HEK293 (cell line): Measurements from ENCODE around the gene CEP104.

Experiments
- CTCF ChIA-PET: fragments of 350-600 bp; formaldehyde crosslinking; extraction: SDS; loops from one replicate; lab custom pipeline; 2021; ENCODE audit warnings: antibody characterized with exemption; lab: Yijun Ruan, JAX
- POLR2A ChIA-PET: fragments of 300-600 bp; formaldehyde crosslinking; extraction: SDS; loops from one replicate; lab custom pipeline; 2020; ENCODE audit warnings: antibody characterized with exemption, inconsistent platforms; lab: Yijun Ruan, JAX
- H3K27ac ChIP-seq: fragments of 200-500 bp; sonication (Bioruptor generic); 2 replicates; pipeline ENCODE4 v1.5.1; 2014; ENCODE audit warnings: low read depth, low read length, control low read depth, inconsistent platforms; ENCODE audit errors: extremely low read depth
- H3K36me3 ChIP-seq, 2 experiments: fragments of 200-500 bp in 1 of 2; sonication (Bioruptor generic) in 1 of 2; 1 replicate in 1 of 2; 2 replicates in 1 of 2; pipeline ENCODE4 v1.5.1; 2014 to 2017; ENCODE audit warnings: inconsistent platforms in 2 of 2, low read length in 2 of 2; ENCODE audit not compliant: control insufficient read depth in 2 of 2, insufficient read depth in 1 of 2
- H3K4me1 ChIP-seq: fragments of 200-500 bp; sonication (Bioruptor generic); 2 replicates; pipeline ENCODE4 v1.5.1; 2014; ENCODE audit warnings: mild to moderate bottlenecking, low read length, inconsistent platforms; ENCODE audit not compliant: control insufficient read depth, insufficient read depth
- H3K4me3 ChIP-seq: 2 replicates; pipeline ENCODE4 v1.5.1; 2011; ENCODE audit warnings: low read depth, mild to moderate bottlenecking, control low read depth, low read length, moderate library complexity
- H3K9me3 ChIP-seq: fragments of 200-500 bp; sonication (Bioruptor generic); 2 replicates; pipeline ENCODE4 v1.5.1; 2014; ENCODE audit warnings: low read depth, low read length, inconsistent platforms; ENCODE audit not compliant: control insufficient read depth, insufficient read depth
- GLIS1 ChIP-seq: fragments of 450-650 bp; formaldehyde crosslinking; IDR thresholded peaks from 2 replicates; pipeline ENCODE4 v1.5.1; 2016; ENCODE audit warnings: missing biosample characterization, missing genetic modification characterization
- GLIS2 ChIP-seq: fragments of 450-650 bp; formaldehyde crosslinking; IDR thresholded peaks from 2 replicates; pipeline ENCODE4 v1.5.1; 2016; ENCODE audit warnings: missing biosample characterization, missing genetic modification characterization
- HOXD13 ChIP-seq: sonication (generic); formaldehyde crosslinking; IDR thresholded peaks from 2 replicates; pipeline ENCODE4 v1.8.0; 2022; ENCODE audit warnings: missing genetic modification reagents, borderline replicate concordance
- KLF10 ChIP-seq: fragments of 450-650 bp; IDR thresholded peaks from 2 replicates; pipeline ENCODE4 v1.5.1; 2018; ENCODE audit warnings: missing biosample characterization, mild to moderate bottlenecking, missing genetic modification characterization
- KLF9 ChIP-seq: fragments of 450-650 bp; formaldehyde crosslinking; IDR thresholded peaks from 2 replicates; pipeline ENCODE4 v1.5.1; 2016; ENCODE audit warnings: missing biosample characterization, missing genetic modification characterization, low read depth
- RBAK ChIP-seq: fragments of 450-650 bp; formaldehyde crosslinking; IDR thresholded peaks from 2 replicates; pipeline ENCODE4 v1.5.1; 2016; ENCODE audit warnings: missing biosample characterization, missing genetic modification characterization
- ZBTB17 ChIP-seq: fragments of 450-650 bp; formaldehyde crosslinking; IDR thresholded peaks from 2 replicates; pipeline ENCODE4 v1.5.1; 2016; ENCODE audit warnings: missing biosample characterization, missing genetic modification characterization
- ZIC2 ChIP-seq: fragments of 450-650 bp; formaldehyde crosslinking; IDR thresholded peaks from 2 replicates; pipeline ENCODE4 v1.5.1; 2016; ENCODE audit warnings: missing biosample characterization, missing genetic modification characterization
- ZNF10 ChIP-seq: fragments of 450-650 bp; formaldehyde crosslinking; IDR thresholded peaks from 2 replicates; pipeline ENCODE4 v1.5.1; 2017; ENCODE audit warnings: missing biosample characterization, missing genetic modification characterization
- ZNF146 ChIP-seq: fragments of 450-650 bp; formaldehyde crosslinking; IDR thresholded peaks from 2 replicates; pipeline ENCODE4 v1.5.1; 2016; ENCODE audit warnings: missing biosample characterization, missing genetic modification characterization
- ZNF23 ChIP-seq: fragments of 450-650 bp; formaldehyde crosslinking; IDR thresholded peaks from 2 replicates; pipeline ENCODE4 v1.5.1; 2016; ENCODE audit warnings: missing biosample characterization, missing genetic modification characterization, borderline replicate concordance
- ZNF280C ChIP-seq: fragments of 450-650 bp; formaldehyde crosslinking; IDR thresholded peaks from 2 replicates; pipeline ENCODE4 v1.5.1; 2016; ENCODE audit warnings: missing biosample characterization, missing genetic modification characterization
- ZNF513 ChIP-seq: fragments of 450-650 bp; IDR thresholded peaks from 2 replicates; pipeline ENCODE4 v1.5.1; 2018; ENCODE audit warnings: missing biosample characterization, missing genetic modification characterization
- ZNF514 ChIP-seq: fragments of 450-650 bp; formaldehyde crosslinking; IDR thresholded peaks from 2 replicates; pipeline ENCODE4 v1.5.1; 2016; ENCODE audit warnings: missing biosample characterization, missing genetic modification characterization
- ZNF529 ChIP-seq: fragments of 450-650 bp; formaldehyde crosslinking; IDR thresholded peaks from 2 replicates; pipeline ENCODE4 v1.5.1; 2017; ENCODE audit warnings: missing genetic modification characterization, missing biosample characterization; ENCODE audit not compliant: insufficient replicate concordance
- ZNF600 ChIP-seq: fragments of 450-650 bp; formaldehyde crosslinking; IDR thresholded peaks from 2 replicates; pipeline ENCODE4 v1.5.1; 2016; ENCODE audit warnings: missing biosample characterization, missing genetic modification characterization
- ZNF610 ChIP-seq: fragments of 450-650 bp; formaldehyde crosslinking; IDR thresholded peaks from 2 replicates; pipeline ENCODE4 v1.5.1; 2016; ENCODE audit warnings: missing biosample characterization, missing genetic modification characterization, borderline replicate concordance
- ZNF658 ChIP-seq: fragments of 450-650 bp; formaldehyde crosslinking; IDR thresholded peaks from 2 replicates; pipeline ENCODE4; 2016; ENCODE audit warnings: missing biosample characterization, missing genetic modification characterization
- ZNF660 ChIP-seq: fragments of 450-650 bp; IDR thresholded peaks from 2 replicates; pipeline ENCODE4 v1.5.1; 2018; ENCODE audit warnings: missing biosample characterization, mild to moderate bottlenecking, missing genetic modification characterization
- ZNF664 ChIP-seq: fragments of 450-650 bp; formaldehyde crosslinking; IDR thresholded peaks from 2 replicates; pipeline ENCODE4 v1.5.1; 2016; ENCODE audit warnings: missing biosample characterization, missing genetic modification characterization
- ZNF701 ChIP-seq: fragments of 450-650 bp; formaldehyde crosslinking; IDR thresholded peaks from 2 replicates; pipeline ENCODE4 v1.5.1; 2016; ENCODE audit warnings: missing biosample characterization, missing genetic modification characterization
- ZSCAN30 ChIP-seq: fragments of 450-650 bp; IDR thresholded peaks from 2 replicates; pipeline ENCODE4 v1.5.1; 2018; ENCODE audit warnings: missing biosample characterization, mild to moderate bottlenecking, missing genetic modification characterization, moderate library complexity
- TF ChIP-seq, protein P1 (sequence below): fragments of 450-650 bp; formaldehyde crosslinking; IDR thresholded peaks from 2 replicates; pipeline ENCODE4 v1.5.1; 2016; ENCODE audit warnings: missing biosample characterization, missing genetic modification characterization
- TF ChIP-seq, protein P2 (sequence below): fragments of 450-650 bp; formaldehyde crosslinking; IDR thresholded peaks from 2 replicates; pipeline ENCODE4 v1.5.1; 2016; ENCODE audit warnings: missing biosample characterization, missing genetic modification characterization

The CEP104 gene

DNA sequence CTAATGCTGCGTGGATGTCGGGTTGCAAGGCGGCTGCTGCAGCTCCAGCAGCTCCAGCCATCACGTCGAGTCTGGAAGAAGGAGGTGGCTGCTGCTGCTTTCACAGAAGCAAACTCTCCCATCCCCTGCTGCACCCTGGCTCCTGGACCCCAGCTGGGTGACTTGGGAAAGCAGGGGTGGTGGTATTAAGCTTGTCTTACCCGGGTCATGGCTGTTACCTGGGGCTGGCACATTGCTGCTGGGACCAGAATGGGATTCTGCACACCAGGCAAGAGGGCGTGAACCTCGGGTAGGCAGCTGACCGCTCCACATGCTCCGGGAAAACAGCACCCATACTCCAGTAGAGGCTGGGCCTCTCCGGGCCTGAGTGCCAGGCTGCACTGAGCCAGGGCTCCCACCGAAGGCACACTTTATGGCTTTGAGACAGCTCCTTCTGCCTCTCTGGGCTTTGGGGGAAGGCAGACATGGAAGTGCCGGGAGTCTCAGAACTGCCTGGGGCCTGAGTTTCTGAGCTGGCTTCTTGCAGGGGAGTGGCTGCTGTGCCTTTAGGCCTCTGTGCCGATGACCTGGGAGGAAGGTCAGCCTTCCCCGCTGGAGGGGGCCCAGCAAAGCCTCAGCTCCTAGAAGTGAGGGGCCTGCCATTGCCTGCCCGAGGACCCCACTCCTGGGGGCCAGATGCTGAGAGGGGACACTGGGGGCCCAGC lies 83.3 kb downstream of the CEP104 start:
- POLR2A ChIA-PET: interaction anchor here (0.6 to 0.8 kb wide), 2 partner anchors 11 to 14 kb away, joined by 3 read pairs; no protein-coding TSS in a partner anchor
- no peaks in the 10 kb centered on the region for H3K4me1 ChIP-seq
- TF ChIP-seq ZNF10 (tag by site-specific recombination): peak; percentile 75
- 0 out of 2 replicates have a peak, but pooled peaks have one; percentile 5 for TF ChIP-seq GLIS2 (tag by site-specific recombination)
- TF ChIP-seq ZNF600 (tag by site-specific recombination): peak; percentile 38; the same call in 1 of the 2 replicates
- TF ChIP-seq ZNF280C: no peak
- TF ChIP-seq, all 188 proteins: peak for 3
- no peak overlapping the region for H3K27ac ChIP-seq
- H3K4me3 ChIP-seq: no peak overlapping the region
- CTCF ChIA-PET: no interaction called here
- peaks cover 0 to 9% of the 10 kb centered on the region in 2 experiments; a peak in 1 of 3 replicates for H3K36me3 ChIP-seq
- no peaks in the 10 kb centered on the region for H3K9me3 ChIP-seq

- CTCF ChIA-PET: no interaction called here
- POLR2A ChIA-PET: no interaction called here
- TF ChIP-seq ZNF514 (no peak), ZNF701 (tag by site-specific recombination) (no peak), RBAK (no peak), ZSCAN30 (tag by site-specific recombination) (no peak), HOXD13 (CRISPR knock-in tag) (no peak), ZNF513 (no peak), ZNF610 (tag by site-specific recombination) (no peak), GLIS1 (peak; percentile 61), KLF9 (tag by site-specific recombination) (0 out of 2 replicates have a peak, but pooled peaks have one; percentile 21), ZNF529 (tag by site-specific recombination) (no peak), ZNF664 (tag by site-specific recombination) (no peak), ZNF23 (tag by site-specific recombination) (no peak), ZNF660 (tag by site-specific recombination) (no peak), ZNF146 (tag by site-specific recombination) (no peak), ZNF658 (tag by site-specific recombination) (no peak), ZIC2 (tag by site-specific recombination) (0 out of 2 replicates have a peak, but pooled peaks have one; percentile 30), KLF10 (tag by site-specific recombination) (no peak; the same call in 1 of the 2 replicates), ZBTB17 (tag by site-specific recombination) (peak; percentile 31; the same call in 1 of the 2 replicates)
- TF ChIP-seq, protein P1, sequence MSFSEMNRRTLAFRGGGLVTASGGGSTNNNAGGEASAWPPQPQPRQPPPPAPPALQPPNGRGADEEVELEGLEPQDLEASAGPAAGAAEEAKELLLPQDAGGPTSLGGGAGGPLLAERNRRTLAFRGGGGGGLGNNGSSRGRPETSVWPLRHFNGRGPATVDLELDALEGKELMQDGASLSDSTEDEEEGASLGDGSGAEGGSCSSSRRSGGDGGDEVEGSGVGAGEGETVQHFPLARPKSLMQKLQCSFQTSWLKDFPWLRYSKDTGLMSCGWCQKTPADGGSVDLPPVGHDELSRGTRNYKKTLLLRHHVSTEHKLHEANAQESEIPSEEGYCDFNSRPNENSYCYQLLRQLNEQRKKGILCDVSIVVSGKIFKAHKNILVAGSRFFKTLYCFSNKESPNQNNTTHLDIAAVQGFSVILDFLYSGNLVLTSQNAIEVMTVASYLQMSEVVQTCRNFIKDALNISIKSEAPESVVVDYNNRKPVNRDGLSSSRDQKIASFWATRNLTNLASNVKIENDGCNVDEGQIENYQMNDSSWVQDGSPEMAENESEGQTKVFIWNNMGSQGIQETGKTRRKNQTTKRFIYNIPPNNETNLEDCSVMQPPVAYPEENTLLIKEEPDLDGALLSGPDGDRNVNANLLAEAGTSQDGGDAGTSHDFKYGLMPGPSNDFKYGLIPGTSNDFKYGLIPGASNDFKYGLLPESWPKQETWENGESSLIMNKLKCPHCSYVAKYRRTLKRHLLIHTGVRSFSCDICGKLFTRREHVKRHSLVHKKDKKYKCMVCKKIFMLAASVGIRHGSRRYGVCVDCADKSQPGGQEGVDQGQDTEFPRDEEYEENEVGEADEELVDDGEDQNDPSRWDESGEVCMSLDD (tag by site-specific recombination): no peak
- TF ChIP-seq, protein P2, sequence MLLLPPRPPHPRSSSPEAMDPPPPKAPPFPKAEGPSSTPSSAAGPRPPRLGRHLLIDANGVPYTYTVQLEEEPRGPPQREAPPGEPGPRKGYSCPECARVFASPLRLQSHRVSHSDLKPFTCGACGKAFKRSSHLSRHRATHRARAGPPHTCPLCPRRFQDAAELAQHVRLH (tag by site-specific recombination): no peak
Observed at GRCh38 chr1:3772715-3773571, 84.1 kb downstream of the CEP104 start, which contains the start of gene SMIM1. SMIM1 (plus strand) TSS chr1:3772749; CDS start chr1:3775374, 2,625 bp downstream.

More at GRCh38 chr1:3772715-3773571, 84.1 kb downstream of the CEP104 start, which contains the start of gene SMIM1:
- no peaks in the 10 kb centered on the region for H3K9me3 ChIP-seq
- peaks cover 0 to 1% of the 10 kb centered on the region in 2 experiments; a peak in 1 of 3 replicates for H3K36me3 ChIP-seq
- H3K27ac ChIP-seq: peak within 1 kb of the TSS; percentile 37; the same call in 1 of the 2 replicates
- H3K4me1 ChIP-seq: no peaks in the 10 kb centered on the region
- H3K4me3 ChIP-seq: peak within 1 kb of the TSS; percentile 49
